HepG2 (cell line): ENCODE data around the gene C12orf60. TPM values are rescaled to one million over a fixed set of nuclear protein-coding genes. Genes with fewer than 3 reads are reported as not detected.

Experiments
- MTF1 ChIP-seq: sonication (generic); formaldehyde crosslinking; IDR thresholded peaks from 2 replicates; pipeline ENCODE4 v1.5.0; 2020; ENCODE audit warnings: missing genetic modification reagents
- MYNN ChIP-seq: sonication (generic); formaldehyde crosslinking; IDR thresholded peaks from 2 replicates; pipeline ENCODE4 v1.4.0; 2020; ENCODE audit warnings: mild to moderate bottlenecking, low read depth, missing genetic modification reagents
- SATB2 ChIP-seq: sonication (generic); formaldehyde crosslinking; IDR thresholded peaks from 2 replicates; pipeline ENCODE4 v1.5.0; 2020; ENCODE audit warnings: missing genetic modification reagents
- ZFP41 ChIP-seq: sonication (generic); formaldehyde crosslinking; IDR thresholded peaks from 2 replicates; pipeline ENCODE4 v1.4.0; 2020; ENCODE audit warnings: mild to moderate bottlenecking, missing genetic modification reagents, borderline replicate concordance
- ZNF20 ChIP-seq: sonication (generic); formaldehyde crosslinking; IDR thresholded peaks from 2 replicates; pipeline ENCODE4 v1.4.0; 2020; ENCODE audit warnings: mild to moderate bottlenecking, moderate library complexity, missing genetic modification reagents
- ZNF263 ChIP-seq: sonication (generic); formaldehyde crosslinking; IDR thresholded peaks from 2 replicates; pipeline ENCODE4 v1.4.0; 2020; ENCODE audit warnings: missing genetic modification reagents
- ZNF292 ChIP-seq: sonication (generic); formaldehyde crosslinking; IDR thresholded peaks from 2 replicates; pipeline ENCODE4 v1.8.1; 2022; ENCODE audit warnings: mild to moderate bottlenecking, low read depth, missing genetic modification reagents, borderline replicate concordance
- ZNF569 ChIP-seq: sonication (generic); formaldehyde crosslinking; IDR thresholded peaks from 2 replicates; pipeline ENCODE4 v1.5.0; 2020; ENCODE audit warnings: mild to moderate bottlenecking, missing genetic modification reagents, moderate library complexity, borderline replicate concordance
- polyA plus RNA-seq, 8 experiments: library from polyadenylated mRNA; depleted of rRNA in 3 of 8; stranded (reverse) in 7 of 8; unstranded in 1 of 8; fragments of >200 nt; fragmentation: Illumina TruSeq in 4 of 8; extraction: Trizol in 4 of 8; gene quantifications; 2 replicates each; pipeline versions ENCODE4 v1.2.1 to v1.2.3, GENCODE V29; 2011 to 2016; ENCODE audit warnings: low read depth in 4 of 8, missing spikeins in 1 of 8, mixed read lengths in 1 of 8; ENCODE audit not compliant: insufficient read depth in 1 of 8
- total RNA-seq, 5 experiments: library from RNA; depleted of rRNA; stranded (reverse); fragments of >200 nt; fragmentation: Illumina TruSeq; extraction: Trizol; gene quantifications; 2 replicates each; pipeline ENCODE4 v1.2.3, GENCODE V29; 2016; ENCODE audit warnings: low read depth in 1 of 5
- TF ChIP-seq, protein P1 (sequence below): sonication (generic); formaldehyde crosslinking; IDR thresholded peaks from 2 replicates; pipeline ENCODE4 v1.4.0; 2020; ENCODE audit warnings: missing genetic modification reagents
- TF ChIP-seq, protein P2 (sequence below): sonication (generic); formaldehyde crosslinking; IDR thresholded peaks from 2 replicates; pipeline ENCODE4 v1.4.0; 2020; ENCODE audit warnings: missing genetic modification reagents, borderline replicate concordance
- TF ChIP-seq, protein P3 (sequence below): sonication (generic); formaldehyde crosslinking; IDR thresholded peaks from 2 replicates; pipeline ENCODE4 v1.5.1; 2020; ENCODE audit warnings: mild to moderate bottlenecking, missing genetic modification reagents

The C12orf60 gene
- total and polyA plus RNA-seq, 2 of the 13 experiments (the other 11 are each of a cell fraction or from before 2014, with no cell fraction given): 0.55 to 1.4 TPM

DNA sequence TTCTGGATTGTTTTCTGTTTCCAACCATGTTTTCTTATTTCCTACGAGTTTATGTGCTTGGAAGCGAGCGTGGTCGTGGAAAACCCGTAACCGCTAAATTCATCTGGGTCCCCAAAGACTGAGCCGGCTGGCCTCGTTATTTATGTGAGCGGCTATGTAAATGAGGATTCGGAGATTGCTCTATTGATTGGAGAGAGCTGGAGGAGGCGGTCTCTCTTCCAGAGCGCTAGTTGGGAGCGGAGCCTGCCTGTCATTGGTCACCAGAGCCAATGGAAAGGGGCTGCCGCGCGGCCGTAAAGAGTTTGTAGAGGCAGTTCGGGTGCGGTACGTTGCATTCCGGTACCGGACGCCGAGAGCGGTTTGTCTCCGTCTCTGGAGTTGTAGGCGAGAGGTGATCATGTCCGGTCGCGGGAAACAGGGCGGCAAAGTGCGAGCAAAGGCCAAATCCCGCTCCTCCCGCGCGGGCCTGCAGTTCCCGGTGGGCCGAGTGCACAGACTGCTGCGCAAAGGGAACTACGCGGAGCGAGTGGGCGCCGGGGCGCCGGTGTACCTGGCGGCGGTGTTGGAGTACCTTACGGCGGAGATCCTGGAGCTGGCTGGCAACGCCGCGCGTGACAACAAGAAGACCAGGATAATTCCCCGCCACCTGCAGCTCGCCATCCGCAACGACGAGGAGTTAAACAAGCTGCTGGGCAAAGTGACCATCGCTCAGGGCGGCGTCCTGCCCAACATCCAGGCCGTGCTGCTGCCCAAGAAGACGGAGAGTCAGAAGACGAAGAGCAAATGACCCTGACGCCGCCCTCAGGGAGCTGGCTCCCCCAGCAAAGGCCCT is 29.2 kb upstream of the C12orf60 start (continued):
- TF ChIP-seq, protein P1, sequence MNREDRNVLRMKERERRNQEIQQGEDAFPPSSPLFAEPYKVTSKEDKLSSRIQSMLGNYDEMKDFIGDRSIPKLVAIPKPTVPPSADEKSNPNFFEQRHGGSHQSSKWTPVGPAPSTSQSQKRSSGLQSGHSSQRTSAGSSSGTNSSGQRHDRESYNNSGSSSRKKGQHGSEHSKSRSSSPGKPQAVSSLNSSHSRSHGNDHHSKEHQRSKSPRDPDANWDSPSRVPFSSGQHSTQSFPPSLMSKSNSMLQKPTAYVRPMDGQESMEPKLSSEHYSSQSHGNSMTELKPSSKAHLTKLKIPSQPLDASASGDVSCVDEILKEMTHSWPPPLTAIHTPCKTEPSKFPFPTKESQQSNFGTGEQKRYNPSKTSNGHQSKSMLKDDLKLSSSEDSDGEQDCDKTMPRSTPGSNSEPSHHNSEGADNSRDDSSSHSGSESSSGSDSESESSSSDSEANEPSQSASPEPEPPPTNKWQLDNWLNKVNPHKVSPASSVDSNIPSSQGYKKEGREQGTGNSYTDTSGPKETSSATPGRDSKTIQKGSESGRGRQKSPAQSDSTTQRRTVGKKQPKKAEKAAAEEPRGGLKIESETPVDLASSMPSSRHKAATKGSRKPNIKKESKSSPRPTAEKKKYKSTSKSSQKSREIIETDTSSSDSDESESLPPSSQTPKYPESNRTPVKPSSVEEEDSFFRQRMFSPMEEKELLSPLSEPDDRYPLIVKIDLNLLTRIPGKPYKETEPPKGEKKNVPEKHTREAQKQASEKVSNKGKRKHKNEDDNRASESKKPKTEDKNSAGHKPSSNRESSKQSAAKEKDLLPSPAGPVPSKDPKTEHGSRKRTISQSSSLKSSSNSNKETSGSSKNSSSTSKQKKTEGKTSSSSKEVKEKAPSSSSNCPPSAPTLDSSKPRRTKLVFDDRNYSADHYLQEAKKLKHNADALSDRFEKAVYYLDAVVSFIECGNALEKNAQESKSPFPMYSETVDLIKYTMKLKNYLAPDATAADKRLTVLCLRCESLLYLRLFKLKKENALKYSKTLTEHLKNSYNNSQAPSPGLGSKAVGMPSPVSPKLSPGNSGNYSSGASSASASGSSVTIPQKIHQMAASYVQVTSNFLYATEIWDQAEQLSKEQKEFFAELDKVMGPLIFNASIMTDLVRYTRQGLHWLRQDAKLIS (CRISPR knock-in tag): 0 out of 2 replicates have a peak, but pooled peaks have one; percentile 9
- TF ChIP-seq ZFP41 (CRISPR knock-in tag) (no peak), ZNF20 (no peak), ZNF569 (no peak), ZNF292 (CRISPR knock-in tag) (no peak), MTF1 (CRISPR knock-in tag) (no peak), SATB2 (CRISPR knock-in tag) (no peak), MYNN (no peak), ZNF263 (CRISPR knock-in tag) (0 out of 2 replicates have a peak, but pooled peaks have one; percentile 31)
- TF ChIP-seq, protein P2, sequence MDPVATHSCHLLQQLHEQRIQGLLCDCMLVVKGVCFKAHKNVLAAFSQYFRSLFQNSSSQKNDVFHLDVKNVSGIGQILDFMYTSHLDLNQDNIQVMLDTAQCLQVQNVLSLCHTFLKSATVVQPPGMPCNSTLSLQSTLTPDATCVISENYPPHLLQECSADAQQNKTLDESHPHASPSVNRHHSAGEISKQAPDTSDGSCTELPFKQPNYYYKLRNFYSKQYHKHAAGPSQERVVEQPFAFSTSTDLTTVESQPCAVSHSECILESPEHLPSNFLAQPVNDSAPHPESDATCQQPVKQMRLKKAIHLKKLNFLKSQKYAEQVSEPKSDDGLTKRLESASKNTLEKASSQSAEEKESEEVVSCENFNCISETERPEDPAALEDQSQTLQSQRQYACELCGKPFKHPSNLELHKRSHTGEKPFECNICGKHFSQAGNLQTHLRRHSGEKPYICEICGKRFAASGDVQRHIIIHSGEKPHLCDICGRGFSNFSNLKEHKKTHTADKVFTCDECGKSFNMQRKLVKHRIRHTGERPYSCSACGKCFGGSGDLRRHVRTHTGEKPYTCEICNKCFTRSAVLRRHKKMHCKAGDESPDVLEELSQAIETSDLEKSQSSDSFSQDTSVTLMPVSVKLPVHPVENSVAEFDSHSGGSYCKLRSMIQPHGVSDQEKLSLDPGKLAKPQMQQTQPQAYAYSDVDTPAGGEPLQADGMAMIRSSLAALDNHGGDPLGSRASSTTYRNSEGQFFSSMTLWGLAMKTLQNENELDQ (CRISPR knock-in tag): no peak
- TF ChIP-seq, protein P3, sequence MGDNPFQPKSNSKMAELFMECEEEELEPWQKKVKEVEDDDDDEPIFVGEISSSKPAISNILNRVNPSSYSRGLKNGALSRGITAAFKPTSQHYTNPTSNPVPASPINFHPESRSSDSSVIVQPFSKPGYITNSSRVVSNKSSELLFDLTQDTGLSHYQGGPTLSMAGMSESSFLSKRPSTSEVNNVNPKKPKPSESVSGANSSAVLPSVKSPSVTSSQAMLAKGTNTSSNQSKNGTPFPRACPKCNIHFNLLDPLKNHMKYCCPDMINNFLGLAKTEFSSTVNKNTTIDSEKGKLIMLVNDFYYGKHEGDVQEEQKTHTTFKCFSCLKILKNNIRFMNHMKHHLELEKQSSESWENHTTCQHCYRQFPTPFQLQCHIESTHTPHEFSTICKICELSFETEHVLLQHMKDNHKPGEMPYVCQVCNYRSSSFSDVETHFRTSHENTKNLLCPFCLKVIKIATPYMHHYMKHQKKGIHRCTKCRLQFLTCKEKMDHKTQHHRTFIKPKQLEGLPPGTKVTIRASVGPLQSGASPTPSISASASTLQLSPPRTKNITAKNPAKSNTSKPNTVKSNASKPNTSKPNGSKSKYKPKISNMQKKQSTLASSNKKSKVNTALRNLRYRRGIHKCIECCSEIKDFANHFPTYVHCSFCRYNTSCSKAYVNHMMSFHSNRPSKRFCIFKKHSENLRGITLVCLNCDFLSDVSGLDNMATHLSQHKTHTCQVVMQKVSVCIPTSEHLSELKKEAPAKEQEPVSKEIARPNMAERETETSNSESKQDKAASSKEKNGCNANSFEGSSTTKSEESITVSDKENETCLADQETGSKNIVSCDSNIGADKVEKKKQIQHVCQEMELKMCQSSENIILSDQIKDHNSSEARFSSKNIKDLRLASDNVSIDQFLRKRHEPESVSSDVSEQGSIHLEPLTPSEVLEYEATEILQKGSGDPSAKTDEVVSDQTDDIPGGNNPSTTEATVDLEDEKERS (CRISPR knock-in tag): no peak
